ENCODE measurements around the gene MYG1.
"Not testable (repeated sequence)": the region's sequence is repeated elsewhere in the genome, so short reads cannot be mapped to it uniquely, and the experiment has no call there.

The MYG1 gene

GRCh38 chr12:53324779-53325510 is 25.4 kb downstream of the MYG1 start:
- TF ChIP-seq, protein P1, sequence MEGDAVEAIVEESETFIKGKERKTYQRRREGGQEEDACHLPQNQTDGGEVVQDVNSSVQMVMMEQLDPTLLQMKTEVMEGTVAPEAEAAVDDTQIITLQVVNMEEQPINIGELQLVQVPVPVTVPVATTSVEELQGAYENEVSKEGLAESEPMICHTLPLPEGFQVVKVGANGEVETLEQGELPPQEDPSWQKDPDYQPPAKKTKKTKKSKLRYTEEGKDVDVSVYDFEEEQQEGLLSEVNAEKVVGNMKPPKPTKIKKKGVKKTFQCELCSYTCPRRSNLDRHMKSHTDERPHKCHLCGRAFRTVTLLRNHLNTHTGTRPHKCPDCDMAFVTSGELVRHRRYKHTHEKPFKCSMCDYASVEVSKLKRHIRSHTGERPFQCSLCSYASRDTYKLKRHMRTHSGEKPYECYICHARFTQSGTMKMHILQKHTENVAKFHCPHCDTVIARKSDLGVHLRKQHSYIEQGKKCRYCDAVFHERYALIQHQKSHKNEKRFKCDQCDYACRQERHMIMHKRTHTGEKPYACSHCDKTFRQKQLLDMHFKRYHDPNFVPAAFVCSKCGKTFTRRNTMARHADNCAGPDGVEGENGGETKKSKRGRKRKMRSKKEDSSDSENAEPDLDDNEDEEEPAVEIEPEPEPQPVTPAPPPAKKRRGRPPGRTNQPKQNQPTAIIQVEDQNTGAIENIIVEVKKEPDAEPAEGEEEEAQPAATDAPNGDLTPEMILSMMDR (IDR thresholded peaks at IDR 0.05; ENCODE audit: borderline replicate concordance, control extremely low read depth, extremely low read depth, insufficient read depth, missing control alignments), result peak; percentile 86
- peak; percentile 95 for DNase-seq (ENCODE audit: low spot score)
- in situ Hi-C loops (cut with MboI; ENCODE audit: low sequenced_read_pairs, unreplicated experiment), result no loop called here

GRCh38 chr12:53325511-53326061 is 26.1 kb downstream of the MYG1 start:
- in situ Hi-C loops (cut with MboI; ENCODE audit: low sequenced_read_pairs, unreplicated experiment), result no loop called here
- peak; percentile 59 for DNase-seq (ENCODE audit: low spot score)
- TF ChIP-seq, protein P1 (IDR thresholded peaks at IDR 0.05; ENCODE audit: borderline replicate concordance, control extremely low read depth, extremely low read depth, insufficient read depth, missing control alignments), result no peak

DNA sequence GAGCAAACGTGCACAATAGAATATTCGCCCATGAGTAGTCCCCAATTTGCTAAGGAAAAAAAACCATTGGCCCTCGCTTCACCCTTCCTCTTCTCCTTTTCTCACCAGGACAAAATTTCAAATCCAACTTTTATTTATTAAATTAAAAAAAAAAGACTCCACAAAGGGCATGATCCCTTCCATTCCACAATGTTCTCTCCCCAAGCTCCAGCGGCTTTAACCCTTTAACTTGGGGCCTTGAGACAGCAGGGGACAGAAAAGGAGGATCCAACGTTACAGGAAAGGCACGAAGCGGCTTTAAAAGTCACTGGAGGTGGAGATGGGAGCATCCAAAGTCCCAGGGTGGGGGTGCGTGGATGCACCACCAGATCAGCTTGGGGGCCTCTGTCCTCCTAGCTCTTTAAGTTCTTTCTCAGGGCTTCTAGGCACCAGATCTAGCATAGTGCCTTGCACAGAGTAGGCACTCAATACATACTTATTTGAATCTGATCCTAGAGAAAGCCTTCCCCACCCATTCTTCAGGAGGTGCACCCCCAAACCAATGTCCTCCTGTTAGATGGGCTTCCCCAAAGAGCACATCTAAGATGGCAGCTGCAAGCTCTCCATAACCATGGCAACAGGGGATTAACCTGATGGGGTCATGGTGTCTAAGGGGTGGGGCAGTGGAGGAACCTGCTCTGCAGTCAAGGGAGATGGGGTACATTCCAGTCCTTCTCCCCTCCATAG is 27.1 kb downstream of the MYG1 start:
- in situ Hi-C loops (cut with MboI; ENCODE audit: low sequenced_read_pairs, unreplicated experiment), result no loop called here
- DNase-seq (ENCODE audit: low spot score), result no peak

GRCh38 chr12:53327435-53328042 is 28.0 kb downstream of the MYG1 start:
- DNase-seq (ENCODE audit: low spot score), result no peak
- in situ Hi-C loops (cut with MboI; ENCODE audit: low sequenced_read_pairs, unreplicated experiment), result no loop called here
- TF ChIP-seq, protein P1 (IDR thresholded peaks at IDR 0.05; ENCODE audit: borderline replicate concordance, control extremely low read depth, extremely low read depth, insufficient read depth, missing control alignments), result peak; percentile 13

More for the DNA sequence above, 27.1 kb downstream of the MYG1 start:
- TF ChIP-seq, protein P1 (IDR thresholded peaks at IDR 0.05; ENCODE audit: borderline replicate concordance, control extremely low read depth, extremely low read depth, insufficient read depth, missing control alignments), result no peak

GRCh38 chr12:53328043-53328435 is 28.5 kb downstream of the MYG1 start:
- in situ Hi-C loops (cut with MboI; ENCODE audit: low sequenced_read_pairs, unreplicated experiment), result no loop called here
- no peak for DNase-seq (ENCODE audit: low spot score)
- TF ChIP-seq, protein P1 (IDR thresholded peaks at IDR 0.05; ENCODE audit: borderline replicate concordance, control extremely low read depth, extremely low read depth, insufficient read depth, missing control alignments), result no peak

DNA sequence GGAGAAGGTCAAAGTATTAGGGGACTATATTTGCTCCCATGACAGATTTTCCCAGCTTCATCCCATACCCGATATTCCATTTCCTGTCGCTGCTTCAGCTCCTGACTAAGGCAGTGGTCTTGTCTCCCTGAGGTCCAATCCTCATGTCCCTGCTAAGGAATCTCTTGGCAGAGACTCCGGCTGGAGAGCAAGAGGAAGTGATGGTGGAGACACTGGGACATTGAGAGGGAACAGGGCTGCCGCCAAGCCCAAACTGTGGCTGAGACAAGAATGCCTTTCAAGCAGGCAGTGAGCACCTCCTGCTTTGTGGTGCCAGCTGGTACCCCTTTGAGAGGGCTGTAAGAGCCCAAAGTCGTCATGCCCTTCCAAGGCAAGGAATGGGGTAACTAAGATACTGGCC is 31.2 kb downstream of the MYG1 start:
- TF ChIP-seq, protein P1 (IDR thresholded peaks at IDR 0.05; ENCODE audit: borderline replicate concordance, control extremely low read depth, extremely low read depth, insufficient read depth, missing control alignments), result no peak
- in situ Hi-C loops (cut with MboI; ENCODE audit: low sequenced_read_pairs, unreplicated experiment), result no loop called here
- DNase-seq (ENCODE audit: low spot score), result no peak

- DNase-seq (ENCODE audit: low spot score); in situ Hi-C loops (cut with MboI; ENCODE audit: low sequenced_read_pairs, unreplicated experiment): not testable (repeated sequence)
Observed at GRCh38 chr12:53332339-53332738, 32.8 kb downstream of the MYG1 start.
